ENCODE results near the gene CTNNA1. TPM values are rescaled to one million over a fixed set of nuclear protein-coding genes. Genes with fewer than 3 reads are reported as not detected.

CTNNA1 gene
- total RNA-seq, 4 donors from 2014 or later, result 140 to 752 (median 389) TPM

DNA sequence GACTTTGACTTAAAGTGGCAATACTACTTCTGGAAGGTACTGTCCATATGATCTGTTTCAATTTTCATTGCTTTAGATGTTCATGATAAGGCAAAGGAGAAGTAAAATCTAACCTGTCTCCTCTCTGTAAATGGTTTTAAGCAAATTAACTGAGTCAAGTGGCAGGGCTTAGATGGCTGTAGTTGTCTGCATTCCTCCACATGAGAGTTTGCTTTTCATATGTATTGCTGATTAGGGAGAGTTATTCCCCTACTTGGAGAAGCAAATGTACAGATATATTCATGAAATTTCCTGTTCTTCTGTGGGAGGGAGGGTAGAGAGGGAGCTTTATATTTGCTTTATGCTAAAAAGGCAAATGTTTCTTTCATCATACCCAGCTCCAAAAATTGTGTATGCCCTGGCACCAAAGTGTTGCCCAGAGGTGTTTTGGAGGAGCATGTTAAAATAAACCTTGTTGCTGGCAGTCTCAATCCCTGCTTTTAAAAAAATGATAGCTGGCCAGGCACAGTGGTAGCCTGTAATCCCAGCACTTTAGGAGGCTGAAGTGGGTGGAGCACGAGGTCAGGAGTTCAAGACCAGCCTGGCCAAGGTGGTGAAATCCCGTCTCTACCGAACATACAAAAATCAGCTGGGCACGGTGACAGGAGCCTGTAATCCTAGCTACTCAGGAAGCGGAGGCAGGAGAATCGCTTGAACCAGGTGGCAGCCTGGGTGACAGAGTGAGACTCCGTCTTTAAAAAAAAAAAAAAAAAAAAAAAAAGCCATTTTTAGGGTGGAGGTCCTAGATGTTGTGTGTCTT lies 125.4 kb downstream of the CTNNA1 start:
- no peak for DNase-seq
- Histone ChIP-seq H3K27me3 (no peaks in the 10 kb centered on the region), H3K9me3 (no peaks in the 10 kb centered on the region), H3K4me1 (no peaks in the 10 kb centered on the region), H3K27ac (no peak overlapping the region), H3K36me3 (no peaks in the 10 kb centered on the region), H3K4me3 (no peak overlapping the region)
- intact Hi-C loops (cut with DNase I; ENCODE audit: low total_unique reads), result no loop called here
- TF ChIP-seq, protein P1, sequence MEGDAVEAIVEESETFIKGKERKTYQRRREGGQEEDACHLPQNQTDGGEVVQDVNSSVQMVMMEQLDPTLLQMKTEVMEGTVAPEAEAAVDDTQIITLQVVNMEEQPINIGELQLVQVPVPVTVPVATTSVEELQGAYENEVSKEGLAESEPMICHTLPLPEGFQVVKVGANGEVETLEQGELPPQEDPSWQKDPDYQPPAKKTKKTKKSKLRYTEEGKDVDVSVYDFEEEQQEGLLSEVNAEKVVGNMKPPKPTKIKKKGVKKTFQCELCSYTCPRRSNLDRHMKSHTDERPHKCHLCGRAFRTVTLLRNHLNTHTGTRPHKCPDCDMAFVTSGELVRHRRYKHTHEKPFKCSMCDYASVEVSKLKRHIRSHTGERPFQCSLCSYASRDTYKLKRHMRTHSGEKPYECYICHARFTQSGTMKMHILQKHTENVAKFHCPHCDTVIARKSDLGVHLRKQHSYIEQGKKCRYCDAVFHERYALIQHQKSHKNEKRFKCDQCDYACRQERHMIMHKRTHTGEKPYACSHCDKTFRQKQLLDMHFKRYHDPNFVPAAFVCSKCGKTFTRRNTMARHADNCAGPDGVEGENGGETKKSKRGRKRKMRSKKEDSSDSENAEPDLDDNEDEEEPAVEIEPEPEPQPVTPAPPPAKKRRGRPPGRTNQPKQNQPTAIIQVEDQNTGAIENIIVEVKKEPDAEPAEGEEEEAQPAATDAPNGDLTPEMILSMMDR (IDR thresholded peaks at IDR 0.05), result no peak
- TF ChIP-seq POLR2A (IDR thresholded peaks at IDR 0.05), result no peak

DNA sequence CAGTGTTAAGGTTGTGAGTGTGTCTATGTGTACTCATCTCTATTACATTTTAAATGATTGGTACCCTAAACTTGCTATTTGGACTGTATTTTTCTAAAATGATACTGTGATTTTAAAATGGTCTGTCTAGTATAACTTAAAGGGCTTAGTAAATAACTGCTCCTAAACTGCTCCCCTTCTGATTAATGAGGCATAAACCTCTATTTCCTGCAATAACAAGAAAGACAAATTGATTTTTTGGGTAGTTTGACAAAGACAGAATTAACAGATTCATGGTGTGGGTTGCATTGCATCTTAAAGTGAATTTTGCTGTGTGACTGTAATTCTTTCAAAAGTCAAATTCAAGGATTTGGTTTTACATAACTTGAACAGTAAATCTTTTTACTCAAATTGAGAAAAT lies 130.0 kb downstream of the CTNNA1 start:
- no peaks in the 10 kb centered on the region for H3K36me3 ChIP-seq
- H3K9me3 ChIP-seq, result no peaks in the 10 kb centered on the region
- no peak overlapping the region for H3K27ac ChIP-seq
- no peak overlapping the region for H3K4me3 ChIP-seq
- no peak for TF ChIP-seq POLR2A (IDR thresholded peaks at IDR 0.05)
- TF ChIP-seq, protein P1 (IDR thresholded peaks at IDR 0.05), result no peak
- DNase-seq, result no peak
- H3K4me1 ChIP-seq, result no peaks in the 10 kb centered on the region
- intact Hi-C loops (cut with DNase I; ENCODE audit: low total_unique reads), result no loop called here
- H3K27me3 ChIP-seq, result no peaks in the 10 kb centered on the region

DNA sequence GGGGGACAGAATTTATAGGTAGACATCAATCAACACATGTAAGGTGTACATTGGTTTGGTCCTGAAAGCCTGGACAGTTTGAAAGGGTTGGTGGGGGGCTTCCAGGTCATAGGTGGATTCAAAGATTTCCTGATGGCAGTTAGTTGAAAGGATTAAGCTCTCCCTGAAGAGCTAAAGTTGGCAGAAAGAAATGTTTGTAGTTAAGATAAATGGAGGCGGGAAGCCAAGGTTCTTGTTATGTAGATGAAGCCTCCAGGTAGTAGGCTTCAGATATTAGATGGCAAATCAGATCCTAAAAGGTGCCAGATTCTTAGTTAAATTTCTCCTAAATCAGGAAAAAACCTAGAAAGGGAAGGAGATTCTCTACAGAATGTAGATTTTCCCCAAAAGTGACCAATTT lies 130.9 kb downstream of the CTNNA1 start:
- TF ChIP-seq POLR2A (IDR thresholded peaks at IDR 0.05), result no peak
- TF ChIP-seq, protein P1 (IDR thresholded peaks at IDR 0.05), result no peak
- H3K4me1 ChIP-seq, result no peaks in the 10 kb centered on the region
- no peak overlapping the region for H3K4me3 ChIP-seq
- no peak for DNase-seq
- no peaks in the 10 kb centered on the region for H3K9me3 ChIP-seq
- no peak overlapping the region for H3K27ac ChIP-seq
- intact Hi-C loops (cut with DNase I; ENCODE audit: low total_unique reads), result no loop called here
- no peaks in the 10 kb centered on the region for H3K27me3 ChIP-seq
- no peaks in the 10 kb centered on the region for H3K36me3 ChIP-seq

DNA sequence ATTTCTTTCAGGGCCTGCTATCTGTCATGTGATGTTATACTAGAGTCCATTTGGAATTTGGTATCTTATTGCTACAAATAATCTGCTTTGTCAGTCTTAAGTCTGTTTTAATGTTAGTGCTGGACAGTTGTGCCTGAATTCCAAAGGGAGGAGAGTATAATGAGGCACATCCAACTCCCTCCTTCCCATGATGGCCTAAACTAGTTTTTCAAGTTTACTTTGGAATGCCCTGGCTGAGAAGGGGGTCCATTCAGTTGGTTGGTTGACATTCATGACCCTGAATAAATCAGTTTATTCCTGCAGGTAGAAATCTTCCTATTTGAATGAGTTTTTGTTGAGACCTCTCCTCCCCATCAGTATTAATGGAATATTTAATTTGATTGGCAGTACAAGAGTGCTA lies 131.3 kb downstream of the CTNNA1 start:
- intact Hi-C loops (cut with DNase I; ENCODE audit: low total_unique reads), result no loop called here
- Histone ChIP-seq H3K27me3 (no peaks in the 10 kb centered on the region), H3K27ac (no peak overlapping the region), H3K36me3 (no peaks in the 10 kb centered on the region), H3K9me3 (no peaks in the 10 kb centered on the region), H3K4me3 (no peak overlapping the region), H3K4me1 (no peaks in the 10 kb centered on the region)
- DNase-seq, result no peak
- TF ChIP-seq POLR2A (IDR thresholded peaks at IDR 0.05), result no peak
- TF ChIP-seq, protein P1 (IDR thresholded peaks at IDR 0.05), result no peak

DNA sequence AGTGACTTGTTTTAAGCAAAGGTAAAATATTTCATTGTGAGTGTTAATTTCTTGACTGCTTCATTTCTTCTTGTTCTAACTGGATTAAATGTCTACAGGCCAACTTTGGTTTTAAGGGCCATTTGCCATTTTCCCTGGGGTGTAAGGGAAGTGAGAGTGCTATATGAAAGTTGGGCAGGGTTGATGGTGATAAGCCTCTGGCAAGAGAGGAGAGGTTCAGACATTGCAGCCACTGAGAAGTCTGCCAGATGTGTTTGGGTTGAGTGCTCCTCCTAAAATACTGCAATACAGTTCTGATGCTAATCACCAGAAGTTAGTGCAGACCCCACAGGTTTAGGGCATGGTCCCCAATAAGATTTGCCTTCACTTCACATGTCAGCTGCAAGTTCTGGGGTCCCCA lies 136.8 kb downstream of the CTNNA1 start:
- Histone ChIP-seq H3K9me3 (no peaks in the 10 kb centered on the region), H3K27me3 (no peaks in the 10 kb centered on the region), H3K4me3 (no peak overlapping the region), H3K36me3 (no peaks in the 10 kb centered on the region), H3K4me1 (no peaks in the 10 kb centered on the region), H3K27ac (no peak overlapping the region)
- no peak for TF ChIP-seq POLR2A (IDR thresholded peaks at IDR 0.05)
- TF ChIP-seq, protein P1 (IDR thresholded peaks at IDR 0.05), result no peak
- DNase-seq, result no peak
- intact Hi-C loops (cut with DNase I; ENCODE audit: low total_unique reads), result no loop called here
